AG09319 (cell line): Measurements from ENCODE around the gene GRK5.

Experiments
- DNase-seq: peaks from one replicate; pipeline ENCODE4 v3.0.0-alpha.2; 2010; ENCODE audit warnings: low read depth; ENCODE audit errors: extremely low read depth
- TF ChIP-seq, protein P1 (sequence below): IDR thresholded peaks from 2 replicates; pipeline ENCODE4 v1.5.1; 2011; ENCODE audit warnings: low read depth, mild to moderate bottlenecking, inconsistent platforms, low read length, moderate library complexity

GRK5 gene

DNA sequence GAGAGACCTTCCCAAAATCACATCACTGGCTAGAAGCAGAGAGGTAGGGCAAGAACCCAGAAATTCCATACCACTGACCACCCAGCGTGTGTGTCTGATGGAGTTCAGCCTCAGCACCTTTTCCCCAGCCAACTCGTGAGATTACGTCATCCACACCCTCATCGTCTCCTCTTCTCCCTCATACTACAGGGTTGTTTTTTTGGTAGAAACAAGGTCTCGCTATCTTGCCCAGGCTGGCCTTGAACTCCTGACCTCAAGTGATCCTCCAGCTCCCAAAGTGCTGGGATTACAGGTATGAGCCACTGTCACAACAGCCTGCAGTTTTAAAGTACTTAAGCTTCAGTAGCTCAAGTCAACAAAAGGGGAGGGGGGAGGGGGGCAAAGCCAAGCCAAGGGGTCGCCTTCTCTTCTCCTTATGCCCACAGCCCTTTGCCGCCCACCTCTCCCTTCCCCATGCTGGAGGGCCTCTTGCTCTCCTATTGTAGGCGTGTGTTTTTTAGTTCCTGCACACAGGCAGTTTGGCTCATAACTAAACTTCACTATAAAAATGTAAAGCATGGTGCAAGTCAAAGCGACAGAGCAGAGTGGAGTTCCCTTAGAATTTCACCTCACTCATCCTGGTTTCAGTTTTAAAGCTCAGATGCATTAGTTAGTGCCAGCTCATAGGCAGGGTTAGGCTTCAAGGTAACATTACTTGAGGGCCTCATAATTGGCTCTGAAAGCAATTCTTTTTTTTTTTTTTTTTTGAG is 23.5 kb upstream of the GRK5 start:
- DNase-seq = no peak
- TF ChIP-seq, protein P1, sequence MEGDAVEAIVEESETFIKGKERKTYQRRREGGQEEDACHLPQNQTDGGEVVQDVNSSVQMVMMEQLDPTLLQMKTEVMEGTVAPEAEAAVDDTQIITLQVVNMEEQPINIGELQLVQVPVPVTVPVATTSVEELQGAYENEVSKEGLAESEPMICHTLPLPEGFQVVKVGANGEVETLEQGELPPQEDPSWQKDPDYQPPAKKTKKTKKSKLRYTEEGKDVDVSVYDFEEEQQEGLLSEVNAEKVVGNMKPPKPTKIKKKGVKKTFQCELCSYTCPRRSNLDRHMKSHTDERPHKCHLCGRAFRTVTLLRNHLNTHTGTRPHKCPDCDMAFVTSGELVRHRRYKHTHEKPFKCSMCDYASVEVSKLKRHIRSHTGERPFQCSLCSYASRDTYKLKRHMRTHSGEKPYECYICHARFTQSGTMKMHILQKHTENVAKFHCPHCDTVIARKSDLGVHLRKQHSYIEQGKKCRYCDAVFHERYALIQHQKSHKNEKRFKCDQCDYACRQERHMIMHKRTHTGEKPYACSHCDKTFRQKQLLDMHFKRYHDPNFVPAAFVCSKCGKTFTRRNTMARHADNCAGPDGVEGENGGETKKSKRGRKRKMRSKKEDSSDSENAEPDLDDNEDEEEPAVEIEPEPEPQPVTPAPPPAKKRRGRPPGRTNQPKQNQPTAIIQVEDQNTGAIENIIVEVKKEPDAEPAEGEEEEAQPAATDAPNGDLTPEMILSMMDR = no peak

DNA sequence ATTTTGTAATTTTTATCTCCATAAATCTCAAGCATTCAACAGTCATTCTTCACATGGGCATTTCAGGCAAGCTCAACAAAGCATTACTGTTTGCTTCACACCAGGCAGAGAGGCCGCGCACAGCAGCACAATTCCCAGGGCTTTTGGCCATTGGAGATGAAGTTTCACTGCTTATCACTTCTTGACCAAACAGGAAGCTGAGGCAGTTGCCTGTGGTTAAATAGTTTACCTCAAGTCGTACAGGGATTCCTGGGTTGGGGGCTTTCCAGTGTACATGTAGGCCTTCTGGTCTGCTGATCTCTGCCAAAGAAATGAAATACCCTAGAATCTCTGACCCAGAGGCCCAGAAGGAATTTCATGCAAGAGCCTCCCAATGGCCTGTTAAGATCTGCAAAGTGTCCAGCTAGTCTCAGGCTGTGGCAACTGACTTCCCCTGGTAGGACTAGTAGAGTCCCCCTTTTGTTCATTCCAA is 17.5 kb upstream of the GRK5 start:
- TF ChIP-seq, protein P1 = no peak
- no peak for DNase-seq

DNA sequence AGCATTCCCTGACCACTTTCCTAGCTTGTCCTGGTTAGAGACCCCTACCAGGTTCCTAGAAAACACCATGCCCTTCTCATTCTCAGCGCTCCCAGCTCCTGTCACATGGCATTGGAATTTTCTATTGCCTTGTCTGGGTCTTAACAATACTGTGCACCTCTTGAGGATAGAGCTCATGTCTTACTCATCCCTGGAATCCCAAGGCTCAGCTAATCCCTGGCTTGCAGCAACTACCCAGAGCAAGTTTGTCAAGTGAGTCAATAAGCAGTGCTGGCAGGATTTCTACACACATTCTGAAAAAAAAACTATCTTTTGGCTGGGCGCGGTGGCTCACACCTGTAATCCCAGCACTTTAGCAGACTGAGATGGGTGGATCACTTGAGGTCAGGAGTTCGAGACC is 17.0 kb upstream of the GRK5 start:
- TF ChIP-seq, protein P1 = no peak
- DNase-seq = peak; percentile 64

DNA sequence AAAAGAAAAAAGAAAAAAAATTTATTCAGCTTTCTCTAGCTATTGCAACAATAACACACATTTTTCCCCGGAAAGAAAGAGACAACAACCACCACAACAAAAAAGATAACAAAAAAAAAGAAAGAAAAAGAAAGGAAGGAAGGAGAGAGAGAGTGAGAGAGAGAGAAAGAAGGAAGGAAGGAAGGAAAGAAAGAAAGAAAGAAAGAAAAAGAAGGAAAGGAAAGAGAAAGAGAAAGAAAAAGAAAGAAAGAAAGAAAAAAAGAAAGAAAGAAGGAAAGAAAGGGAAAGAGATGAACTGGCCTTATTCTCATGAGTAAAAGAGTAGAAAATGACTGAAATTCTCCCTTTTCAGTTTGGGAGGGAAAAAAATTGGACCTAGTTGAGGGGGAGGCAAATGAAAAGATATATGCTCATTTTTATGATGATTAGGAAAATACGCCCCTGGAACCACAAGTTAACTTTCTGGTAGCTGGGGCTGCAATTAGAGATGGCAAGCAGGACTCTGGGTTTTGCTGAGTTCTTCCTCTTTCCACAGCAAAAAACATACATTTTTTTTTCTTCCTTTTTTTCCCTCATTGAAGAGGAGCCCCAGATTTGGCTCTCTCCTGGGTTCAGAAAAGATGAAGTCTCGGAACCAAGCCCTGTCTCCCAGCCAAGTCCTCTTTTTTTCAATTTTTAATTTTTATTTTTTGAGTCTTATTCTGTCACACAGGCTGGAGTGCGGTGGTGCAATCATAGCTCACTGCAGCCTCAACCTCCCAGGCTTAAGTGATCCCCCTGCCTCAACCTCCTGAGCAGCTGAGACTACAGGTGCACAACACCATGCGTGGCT is 16.2 kb upstream of the GRK5 start:
- TF ChIP-seq, protein P1 = no peak
- DNase-seq = no peak

DNA sequence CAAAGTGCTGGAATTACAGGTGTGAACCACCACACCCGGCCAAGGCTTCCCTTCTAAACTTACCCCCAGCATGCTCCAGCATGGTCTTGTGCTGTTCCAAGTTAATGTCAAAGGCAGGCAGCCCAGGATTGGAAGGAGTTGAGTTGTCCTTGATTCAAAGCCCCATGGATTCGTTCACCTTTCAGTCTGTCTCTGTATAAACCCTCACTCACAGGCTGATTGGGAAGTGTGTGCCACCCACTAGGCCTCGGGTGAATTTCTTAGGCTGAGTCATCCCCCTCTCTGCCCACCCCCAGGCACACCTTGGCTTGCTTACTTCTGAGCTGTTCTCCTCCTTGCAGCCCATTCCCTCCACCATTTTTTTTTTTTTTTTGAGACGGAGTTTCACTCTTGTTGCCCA is 15.5 kb upstream of the GRK5 start:
- TF ChIP-seq, protein P1 = no peak
- no peak for DNase-seq

DNA sequence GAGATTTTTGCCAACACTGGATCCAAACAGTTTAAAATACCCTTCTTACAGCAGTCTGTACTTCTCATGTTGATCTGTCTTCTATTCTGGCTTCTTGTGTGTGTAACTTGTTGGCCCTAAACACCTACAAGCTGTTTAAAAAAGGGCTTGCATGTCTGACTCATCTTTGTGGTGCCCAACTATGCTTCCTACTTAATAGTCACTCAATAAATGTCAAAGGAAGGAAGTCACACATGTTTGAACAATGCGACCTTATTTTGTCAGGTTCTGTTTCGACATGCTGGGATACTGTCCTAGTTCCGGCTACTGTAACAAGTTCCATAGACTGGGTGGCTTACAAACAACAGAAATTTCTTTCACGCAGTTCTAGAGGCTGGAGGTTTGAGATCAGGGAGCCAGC is 9.4 kb upstream of the GRK5 start:
- DNase-seq = no peak
- TF ChIP-seq, protein P1 = no peak

DNA sequence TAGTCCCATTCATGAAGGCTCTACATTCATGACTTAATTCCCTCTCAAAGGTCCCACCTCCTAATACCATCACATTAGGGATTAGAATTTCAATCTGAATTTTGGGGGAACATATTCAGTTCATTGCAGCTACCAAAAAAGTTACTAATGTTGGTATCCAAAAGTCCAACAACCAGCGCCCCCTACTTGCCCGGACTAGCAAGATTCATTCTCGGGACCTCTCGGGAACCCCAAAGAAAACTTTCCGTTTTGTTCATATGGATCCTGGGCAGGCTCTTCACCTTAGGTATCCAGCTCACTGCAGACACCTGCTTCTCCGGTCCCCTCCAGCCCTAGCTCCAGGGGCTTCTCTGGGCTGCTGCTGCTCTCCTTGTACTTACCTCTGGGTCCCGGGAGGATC is 8.9 kb upstream of the GRK5 start:
- TF ChIP-seq, protein P1 = peak; percentile 47

More for the DNA sequence above, 8.9 kb upstream of the GRK5 start:
- DNase-seq = no peak
